ENCODE measurements around the gene OR2D2.

OR2D2 gene

GRCh38 chr11:6841694-6842093 lies 50.6 kb downstream of the OR2D2 start:
- Histone ChIP-seq H3K36me3 (ENCODE audit: control insufficient read depth in 2 of 2, insufficient read depth in 1 of 2, low read length in 2 of 2) (no peaks in the 10 kb centered on the region), H3K4me3 (ENCODE audit: low read depth, low read length) (no peak overlapping the region), H3K4me1 (ENCODE audit: control insufficient read depth, insufficient read depth, low read length) (no peaks in the 10 kb centered on the region), H3K27ac (ENCODE audit: extremely low read depth, low read depth, low read length) (no peak overlapping the region), H3K9me3 (ENCODE audit: control insufficient read depth, insufficient read depth, low read depth, low read length) (no peaks in the 10 kb centered on the region)
- no peak for TF ChIP-seq ZNF76 (tag by site-specific recombination; IDR thresholded peaks at IDR 0.05; ENCODE audit: borderline replicate concordance, low read depth)
- CTCF ChIA-PET: no interaction called here
- POLR2A ChIA-PET: no interaction called here
